ENCODE measurements around the gene IQSEC3.
"Not testable (repeated sequence)": the region's sequence is repeated elsewhere in the genome, so short reads cannot be mapped to it uniquely, and the experiment has no call there.

Gene IQSEC3

GRCh38 chr12:66428-66781, at the start of gene IQSEC3:
IQSEC3 (plus strand) TSS chr12:66767; CDS start chr12:66883, 116 bp downstream.
- H3K9ac ChIP-seq; H2AFZ ChIP-seq (ENCODE audit: low read depth); H3K4me1 ChIP-seq (ENCODE audit: low read depth, poor library complexity, severe bottlenecking); H3K36me3 ChIP-seq (ENCODE audit: insufficient read depth); H3K79me2 ChIP-seq (ENCODE audit: insufficient read depth, low read depth); H3K27ac ChIP-seq; H3K4me3 ChIP-seq (IDR thresholded peaks at IDR 0.05; ENCODE audit: insufficient read depth, low read depth, low read length); H4K20me1 ChIP-seq (ENCODE audit: insufficient read depth); H3K4me2 ChIP-seq: not testable (repeated sequence)
- peaks cover 13% of the 10 kb centered on the region for H3K27me3 ChIP-seq (ENCODE audit: insufficient read depth, low read depth)

DNA sequence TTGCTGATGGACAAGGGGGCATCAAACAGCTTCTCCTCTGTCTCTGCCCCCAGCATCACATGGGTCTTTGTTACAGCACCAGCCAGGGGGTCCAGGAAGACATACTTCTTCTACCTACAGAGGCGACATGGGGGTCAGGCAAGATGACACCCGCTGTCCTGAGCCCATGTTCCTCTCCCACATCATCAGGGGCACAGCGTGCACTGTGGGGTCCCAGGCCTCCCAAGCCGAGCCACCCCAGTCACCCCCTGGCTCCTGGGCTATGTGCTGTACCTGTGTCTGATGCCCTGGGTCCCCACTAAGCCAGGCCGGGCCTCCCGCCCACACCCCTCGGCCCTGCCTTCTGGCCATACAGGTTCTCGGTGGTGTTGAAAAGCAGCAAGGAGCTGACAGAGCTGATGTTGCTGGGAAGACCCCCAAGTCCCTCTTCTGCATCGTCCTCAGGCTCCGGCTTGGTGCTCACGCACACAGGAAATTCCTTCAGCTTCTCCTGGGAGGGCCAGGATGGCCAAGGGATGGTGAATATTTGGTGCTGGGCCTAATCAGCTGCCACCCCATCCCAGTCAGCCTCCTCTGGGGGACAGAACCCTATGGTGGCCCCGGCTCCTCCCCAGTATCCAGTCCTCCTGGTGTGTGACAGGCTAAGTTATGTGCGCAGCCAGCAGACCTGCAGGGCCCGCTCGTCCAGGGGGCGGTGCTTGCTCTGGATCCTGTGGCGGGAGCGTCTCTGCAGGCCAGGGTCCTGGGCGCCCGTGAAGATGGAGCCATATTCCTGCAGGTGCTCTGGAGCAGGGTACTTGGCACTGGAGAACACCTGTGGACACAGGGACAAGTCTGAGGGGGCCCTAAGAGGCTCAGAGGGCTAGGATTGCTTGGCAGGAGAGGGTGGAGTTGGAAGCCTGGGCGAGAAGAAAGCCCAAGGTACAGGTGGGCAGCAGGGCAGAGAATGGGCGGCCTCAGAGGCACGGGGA, 48.9 kb upstream of the IQSEC3 start:
- not testable (repeated sequence) for H2AFZ ChIP-seq (ENCODE audit: low read depth); H3K4me3 ChIP-seq (IDR thresholded peaks at IDR 0.05; ENCODE audit: insufficient read depth, low read depth, low read length); H3K4me1 ChIP-seq (ENCODE audit: low read depth, poor library complexity, severe bottlenecking); H3K27me3 ChIP-seq (ENCODE audit: insufficient read depth, low read depth); H3K27ac ChIP-seq; H3K4me2 ChIP-seq; H3K36me3 ChIP-seq (ENCODE audit: insufficient read depth); H3K79me2 ChIP-seq (ENCODE audit: insufficient read depth, low read depth); H3K9ac ChIP-seq; H4K20me1 ChIP-seq (ENCODE audit: insufficient read depth)

DNA sequence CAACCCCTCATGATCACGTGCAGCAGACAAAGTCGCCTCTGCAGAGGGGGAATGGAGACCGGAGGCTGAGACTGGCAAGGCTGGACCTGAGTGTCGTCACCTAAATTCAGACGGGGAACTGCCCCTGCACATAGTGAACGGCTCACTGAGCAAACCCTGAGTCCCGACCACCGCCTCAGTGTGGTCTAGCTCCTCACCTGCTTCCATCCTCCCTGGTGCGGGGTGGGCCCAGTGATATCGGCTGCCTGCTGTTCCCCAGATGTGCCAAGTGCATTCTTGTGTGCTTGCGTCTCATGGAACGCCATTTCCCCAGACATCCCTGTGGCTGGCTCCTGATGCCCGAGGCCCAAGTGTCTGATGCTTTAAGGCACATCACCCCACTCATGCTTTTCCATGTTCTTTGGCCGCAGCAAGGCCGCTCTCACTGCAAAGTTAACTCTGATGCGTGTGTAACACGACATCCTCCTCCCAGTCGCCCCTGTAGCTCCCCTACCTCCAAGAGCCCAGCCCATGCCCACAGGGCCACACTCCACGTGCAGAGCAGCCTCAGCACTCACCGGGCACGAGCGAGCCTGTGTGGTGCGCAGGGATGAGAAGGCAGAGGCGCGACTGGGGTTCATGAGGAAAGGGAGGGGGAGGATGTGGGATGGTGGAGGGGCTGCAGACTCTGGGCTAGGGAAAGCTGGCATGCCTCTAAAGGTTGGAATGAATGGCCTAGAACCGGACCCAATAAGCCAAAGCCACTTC, 47.6 kb upstream of the IQSEC3 start:
- not testable (repeated sequence) for H4K20me1 ChIP-seq (ENCODE audit: insufficient read depth); H3K4me3 ChIP-seq (IDR thresholded peaks at IDR 0.05; ENCODE audit: insufficient read depth, low read depth, low read length); H3K27me3 ChIP-seq (ENCODE audit: insufficient read depth, low read depth); H3K27ac ChIP-seq; H3K4me2 ChIP-seq; H3K79me2 ChIP-seq (ENCODE audit: insufficient read depth, low read depth); H3K9ac ChIP-seq; H2AFZ ChIP-seq (ENCODE audit: low read depth); H3K4me1 ChIP-seq (ENCODE audit: low read depth, poor library complexity, severe bottlenecking); H3K36me3 ChIP-seq (ENCODE audit: insufficient read depth)

DNA sequence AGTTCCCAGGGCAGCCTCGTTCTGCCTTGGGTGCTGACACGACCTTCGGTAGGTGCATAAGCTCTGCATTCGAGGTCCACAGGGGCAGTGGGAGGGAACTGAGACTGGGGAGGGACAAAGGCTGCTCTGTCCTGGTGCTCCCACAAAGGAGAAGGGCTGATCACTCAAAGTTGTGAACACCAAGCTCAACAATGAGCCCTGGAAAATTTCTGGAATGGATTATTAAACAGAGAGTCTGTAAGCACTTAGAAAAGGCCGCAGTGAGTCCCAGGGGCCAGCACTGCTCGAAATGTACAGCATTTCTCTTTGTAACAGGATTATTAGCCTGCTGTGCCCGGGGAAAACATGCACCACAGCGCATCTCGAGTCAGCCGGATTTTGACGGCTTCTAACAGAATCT, 46.7 kb upstream of the IQSEC3 start:
- H3K27ac ChIP-seq; H3K79me2 ChIP-seq (ENCODE audit: insufficient read depth, low read depth); H3K36me3 ChIP-seq (ENCODE audit: insufficient read depth); H3K4me2 ChIP-seq; H3K4me3 ChIP-seq (IDR thresholded peaks at IDR 0.05; ENCODE audit: insufficient read depth, low read depth, low read length); H4K20me1 ChIP-seq (ENCODE audit: insufficient read depth); H3K27me3 ChIP-seq (ENCODE audit: insufficient read depth, low read depth); H3K9ac ChIP-seq; H2AFZ ChIP-seq (ENCODE audit: low read depth); H3K4me1 ChIP-seq (ENCODE audit: low read depth, poor library complexity, severe bottlenecking): not testable (repeated sequence)

DNA sequence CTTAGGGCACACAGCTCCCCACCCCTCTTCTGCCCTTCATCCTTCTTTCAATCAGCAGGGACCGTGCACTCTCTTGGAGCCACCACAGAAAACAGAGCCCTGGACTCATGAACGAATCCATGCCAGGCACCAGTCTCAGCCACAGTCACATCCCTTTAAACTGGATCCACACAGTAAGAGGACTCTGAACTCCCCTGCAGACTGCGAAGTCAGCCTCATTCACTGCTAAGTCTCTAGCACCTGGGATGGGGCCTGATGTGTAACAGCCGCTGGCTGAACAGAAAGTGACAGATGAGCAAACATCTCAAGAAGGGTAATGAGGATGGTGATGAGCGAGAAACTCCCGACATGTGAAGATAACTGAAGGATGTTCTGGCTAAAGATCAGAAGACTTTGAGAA, 45.8 kb upstream of the IQSEC3 start:
- Histone ChIP-seq H3K27me3 (ENCODE audit: insufficient read depth, low read depth) (no peaks in the 10 kb centered on the region), H3K4me2 (no peak overlapping the region), H4K20me1 (ENCODE audit: insufficient read depth) (no peaks in the 10 kb centered on the region), H3K36me3 (ENCODE audit: insufficient read depth) (no peaks in the 10 kb centered on the region), H3K9ac (no peak overlapping the region), H2AFZ (ENCODE audit: low read depth) (no peak overlapping the region), H3K4me1 (ENCODE audit: low read depth, poor library complexity, severe bottlenecking) (no peaks in the 10 kb centered on the region), H3K27ac (no peak overlapping the region), H3K79me2 (ENCODE audit: insufficient read depth, low read depth) (no peaks in the 10 kb centered on the region), H3K4me3 (IDR thresholded peaks at IDR 0.05; ENCODE audit: insufficient read depth, low read depth, low read length) (no peak overlapping the region)
- no peak for TF ChIP-seq CTCF (conservative IDR thresholded peaks at IDR 0.05; ENCODE audit: low read depth, low read length)

GRCh38 chr12:21301-22189, 45.0 kb upstream of the IQSEC3 start:
- Histone ChIP-seq H3K4me3 (IDR thresholded peaks at IDR 0.05; ENCODE audit: insufficient read depth, low read depth, low read length) (no peak overlapping the region), H3K9ac (no peak overlapping the region), H3K27me3 (ENCODE audit: insufficient read depth, low read depth) (no peaks in the 10 kb centered on the region), H3K79me2 (ENCODE audit: insufficient read depth, low read depth) (no peaks in the 10 kb centered on the region), H3K4me1 (ENCODE audit: low read depth, poor library complexity, severe bottlenecking) (no peaks in the 10 kb centered on the region), H3K4me2 (no peak overlapping the region), H3K27ac (no peak overlapping the region), H3K36me3 (ENCODE audit: insufficient read depth) (no peaks in the 10 kb centered on the region), H4K20me1 (ENCODE audit: insufficient read depth) (no peaks in the 10 kb centered on the region), H2AFZ (ENCODE audit: low read depth) (no peak overlapping the region)
- no peak for TF ChIP-seq CTCF (conservative IDR thresholded peaks at IDR 0.05; ENCODE audit: low read depth, low read length)
